Measurements from ENCODE around the gene STX2.

Gene STX2

DNA sequence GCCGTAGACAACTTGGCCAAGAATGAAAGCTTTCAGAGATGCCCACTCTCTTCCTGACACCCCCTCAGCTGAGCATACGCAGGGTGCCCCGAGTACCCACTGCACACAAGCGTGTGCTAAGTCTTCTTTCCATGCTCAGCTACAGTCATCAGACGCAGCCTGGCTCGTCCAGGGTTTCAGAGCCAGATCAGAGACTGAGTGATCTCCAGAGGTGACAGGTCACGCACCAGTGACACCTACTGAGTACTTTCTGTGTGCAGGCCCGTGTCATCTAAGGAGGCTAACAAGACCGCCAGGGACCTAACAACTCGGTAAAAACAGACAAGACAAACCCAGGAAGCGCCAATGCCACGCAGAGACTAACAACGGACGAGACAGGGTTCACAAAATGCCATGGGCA is 25.1 kb downstream of the STX2 start:
- Histone ChIP-seq H3K36me3 (ENCODE audit: insufficient read depth, low read length) (peaks cover 5% of the 10 kb centered on the region; the same call in 1 of the 2 replicates), H3K4me1 (ENCODE audit: insufficient read depth, low read length, poor library complexity, severe bottlenecking) (no peaks in the 10 kb centered on the region)

GRCh38 chr12:130813436-130813835 is 25.6 kb downstream of the STX2 start:
- Histone ChIP-seq H3K36me3 (ENCODE audit: insufficient read depth, low read length) (peaks cover 7% of the 10 kb centered on the region; the same call in 1 of the 2 replicates), H3K9me2 (replicated peaks; ENCODE audit: low read depth, low read length) (no peaks in the 10 kb centered on the region), H4K20me1 (ENCODE audit: insufficient read depth, low read length, poor library complexity, severe bottlenecking) (no peaks in the 10 kb centered on the region), H3F3A (ENCODE audit: low read depth) (no peaks in the 10 kb centered on the region), H2AFZ (ENCODE audit: low read length) (no peak overlapping the region), H3K79me2 (ENCODE audit: insufficient read depth, low read length) (no peaks in the 10 kb centered on the region), H3K9me3 (ENCODE audit: insufficient read depth, low read depth, low read length) (no peaks in the 10 kb centered on the region), H3K27me3 (ENCODE audit: insufficient read depth, low read length, poor library complexity, severe bottlenecking) (no peaks in the 10 kb centered on the region), H3K9ac (ENCODE audit: low read depth, low read length, poor library complexity, severe bottlenecking) (no peak overlapping the region), H3K4me1 (ENCODE audit: insufficient read depth, low read length, poor library complexity, severe bottlenecking) (no peaks in the 10 kb centered on the region), H3K4me2 (ENCODE audit: low read depth, low read length, poor library complexity, severe bottlenecking) (no peak overlapping the region), H3K4me3 (ENCODE audit: low read length, poor library complexity, severe bottlenecking) (no peak overlapping the region)
- TF ChIP-seq EZH2phosphoT487 (IDR thresholded peaks at IDR 0.05; ENCODE audit: borderline replicate concordance) (no peak), CTCF (conservative IDR thresholded peaks at IDR 0.05; ENCODE audit: low read length) (no peak)

More for the DNA sequence above, 25.1 kb downstream of the STX2 start:
- Histone ChIP-seq H2AFZ (ENCODE audit: low read length) (no peak overlapping the region), H3K9ac (ENCODE audit: low read depth, low read length, poor library complexity, severe bottlenecking) (no peak overlapping the region), H3F3A (ENCODE audit: low read depth) (no peaks in the 10 kb centered on the region), H3K27me3 (ENCODE audit: insufficient read depth, low read length, poor library complexity, severe bottlenecking) (no peaks in the 10 kb centered on the region), H3K9me2 (replicated peaks; ENCODE audit: low read depth, low read length) (no peaks in the 10 kb centered on the region), H4K20me1 (ENCODE audit: insufficient read depth, low read length, poor library complexity, severe bottlenecking) (no peaks in the 10 kb centered on the region), H3K79me2 (ENCODE audit: insufficient read depth, low read length) (no peaks in the 10 kb centered on the region), H3K9me3 (ENCODE audit: insufficient read depth, low read depth, low read length) (no peaks in the 10 kb centered on the region), H3K4me3 (ENCODE audit: low read length, poor library complexity, severe bottlenecking) (no peak overlapping the region), H3K4me2 (ENCODE audit: low read depth, low read length, poor library complexity, severe bottlenecking) (no peak overlapping the region)
- no peak for TF ChIP-seq CTCF (conservative IDR thresholded peaks at IDR 0.05; ENCODE audit: low read length)
- TF ChIP-seq EZH2phosphoT487 (IDR thresholded peaks at IDR 0.05; ENCODE audit: borderline replicate concordance), result no peak

GRCh38 chr12:130809791-130810190 is 29.3 kb downstream of the STX2 start:
- no peaks in the 10 kb centered on the region for H3K9me2 ChIP-seq (replicated peaks; ENCODE audit: low read depth, low read length)
- TF ChIP-seq EZH2phosphoT487 (IDR thresholded peaks at IDR 0.05; ENCODE audit: borderline replicate concordance) (no peak), CTCF (conservative IDR thresholded peaks at IDR 0.05; ENCODE audit: low read length) (no peak)
- no peak overlapping the region for H2AFZ ChIP-seq (ENCODE audit: low read length)
- H3K9ac ChIP-seq (ENCODE audit: low read depth, low read length, poor library complexity, severe bottlenecking), result no peak overlapping the region
- H3K9me3 ChIP-seq (ENCODE audit: insufficient read depth, low read depth, low read length), result peaks cover 7% of the 10 kb centered on the region; the same call in 1 of the 2 replicates
- peaks cover 38% of the 10 kb centered on the region; the same call in 1 of the 2 replicates for H3K36me3 ChIP-seq (ENCODE audit: insufficient read depth, low read length)
- no peaks in the 10 kb centered on the region for H3F3A ChIP-seq (ENCODE audit: low read depth)
- no peaks in the 10 kb centered on the region for H3K4me1 ChIP-seq (ENCODE audit: insufficient read depth, low read length, poor library complexity, severe bottlenecking)
- H3K4me2 ChIP-seq (ENCODE audit: low read depth, low read length, poor library complexity, severe bottlenecking), result no peak overlapping the region
- H3K27me3 ChIP-seq (ENCODE audit: insufficient read depth, low read length, poor library complexity, severe bottlenecking), result no peaks in the 10 kb centered on the region
- H3K79me2 ChIP-seq (ENCODE audit: insufficient read depth, low read length), result no peaks in the 10 kb centered on the region
- H4K20me1 ChIP-seq (ENCODE audit: insufficient read depth, low read length, poor library complexity, severe bottlenecking), result no peaks in the 10 kb centered on the region
- H3K4me3 ChIP-seq (ENCODE audit: low read length, poor library complexity, severe bottlenecking), result no peak overlapping the region

All from Loucy (cell line).